AG04449 (cell line): ENCODE measurements around the gene TM4SF1.

Source experiments
- CTCF ChIA-PET: fragments of 350-600 bp; formaldehyde crosslinking; extraction: SDS; loops from one replicate; lab custom pipeline; 2021; ENCODE audit warnings: antibody characterized with exemption; lab: Yijun Ruan, JAX
- POLR2A ChIA-PET: fragments of 400-600, 350-600 bp; formaldehyde crosslinking; extraction: SDS; loops from one replicate; lab custom pipeline; 2020; ENCODE audit warnings: antibody characterized with exemption, inconsistent platforms; lab: Yijun Ruan, JAX
- DNase-seq: peaks from one replicate; pipeline ENCODE4 v3.0.0-alpha.2; 2010; ENCODE audit warnings: low read depth, low spot score
- H3K4me3 ChIP-seq: 2 replicates; pipeline ENCODE4 v1.5.1; 2011; ENCODE audit warnings: low read depth, mild to moderate bottlenecking, control low read depth, low read length
- TF ChIP-seq, protein P1 (sequence below): IDR thresholded peaks from one replicate; pipeline ENCODE4 v1.5.1; 2011; ENCODE audit warnings: mild to moderate bottlenecking, moderate library complexity, low read length, control low read depth, inconsistent platforms; ENCODE audit not compliant: insufficient read depth; ENCODE audit errors: missing control alignments

Gene TM4SF1

GRCh38 chr3:149377408-149378364, at the start of gene TM4SF1:
Gene TM4SF1 (minus strand): TSS chr3:149377649. CDS start chr3:149377547, 102 bp downstream.
- TF ChIP-seq, protein P1, sequence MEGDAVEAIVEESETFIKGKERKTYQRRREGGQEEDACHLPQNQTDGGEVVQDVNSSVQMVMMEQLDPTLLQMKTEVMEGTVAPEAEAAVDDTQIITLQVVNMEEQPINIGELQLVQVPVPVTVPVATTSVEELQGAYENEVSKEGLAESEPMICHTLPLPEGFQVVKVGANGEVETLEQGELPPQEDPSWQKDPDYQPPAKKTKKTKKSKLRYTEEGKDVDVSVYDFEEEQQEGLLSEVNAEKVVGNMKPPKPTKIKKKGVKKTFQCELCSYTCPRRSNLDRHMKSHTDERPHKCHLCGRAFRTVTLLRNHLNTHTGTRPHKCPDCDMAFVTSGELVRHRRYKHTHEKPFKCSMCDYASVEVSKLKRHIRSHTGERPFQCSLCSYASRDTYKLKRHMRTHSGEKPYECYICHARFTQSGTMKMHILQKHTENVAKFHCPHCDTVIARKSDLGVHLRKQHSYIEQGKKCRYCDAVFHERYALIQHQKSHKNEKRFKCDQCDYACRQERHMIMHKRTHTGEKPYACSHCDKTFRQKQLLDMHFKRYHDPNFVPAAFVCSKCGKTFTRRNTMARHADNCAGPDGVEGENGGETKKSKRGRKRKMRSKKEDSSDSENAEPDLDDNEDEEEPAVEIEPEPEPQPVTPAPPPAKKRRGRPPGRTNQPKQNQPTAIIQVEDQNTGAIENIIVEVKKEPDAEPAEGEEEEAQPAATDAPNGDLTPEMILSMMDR, result no peak
- ChIA-PET CTCF (interaction anchor here (0.8 to 1.1 kb wide), 5 partner anchors 10 to 422 kb away, joined by 3 to 4 read pairs (median 3); no protein-coding TSS in a partner anchor), POLR2A (no interaction called here)
- H3K4me3 ChIP-seq, result peak within 1 kb of the TSS; percentile 42
- DNase-seq, result no peak

GRCh38 chr3:149426325-149426724, 48.9 kb upstream of the TM4SF1 start:
- DNase-seq, result no peak
- ChIA-PET POLR2A (no interaction called here), CTCF (interaction anchor here (1.5 kb wide), 1 partner anchor 73 kb away, joined by 3 read pairs; no protein-coding TSS in a partner anchor)
- H3K4me3 ChIP-seq, result no peak overlapping the region
- TF ChIP-seq, protein P1, result no peak

DNA sequence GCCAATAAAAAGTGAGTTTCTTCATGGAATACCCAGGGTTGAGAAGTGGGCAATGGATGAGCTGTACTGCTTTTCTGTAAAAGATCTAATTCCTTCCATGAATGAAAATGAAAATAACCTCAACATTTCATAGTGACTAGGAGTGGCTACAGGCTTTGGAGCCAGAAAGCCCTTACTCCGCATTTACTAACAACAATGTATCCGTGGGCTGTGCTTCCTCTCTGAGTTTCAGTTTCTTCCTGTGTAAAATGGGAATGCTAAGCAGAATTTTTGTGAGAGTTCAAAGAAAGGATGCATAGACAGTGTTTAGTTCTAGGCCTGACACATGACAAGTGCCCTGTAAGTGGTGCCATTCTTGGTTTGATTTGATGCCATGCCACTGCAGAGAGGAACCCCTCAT, 47.5 kb upstream of the TM4SF1 start:
- ChIA-PET CTCF (no interaction called here), POLR2A (no interaction called here)
- DNase-seq, result no peak
- TF ChIP-seq, protein P1, result no peak
- H3K4me3 ChIP-seq, result no peak overlapping the region

DNA sequence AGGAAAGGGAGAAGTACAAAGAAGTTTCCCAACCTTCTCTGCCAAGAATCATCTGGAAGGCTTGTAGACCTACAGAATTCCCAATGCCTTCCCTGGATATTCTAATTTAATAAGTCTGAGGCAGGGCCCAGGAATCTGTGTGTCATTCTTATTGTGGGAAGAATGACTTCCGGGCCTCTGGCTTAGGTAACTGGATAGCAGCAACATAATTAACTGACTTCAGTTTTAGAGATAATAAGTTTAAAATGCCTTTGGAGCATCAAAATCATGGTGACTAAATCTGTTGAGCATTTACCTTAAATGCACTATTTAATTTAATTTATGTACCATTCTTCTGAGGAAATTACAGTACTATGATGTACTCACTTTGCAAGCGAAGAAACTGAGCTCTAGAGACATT, 44.3 kb upstream of the TM4SF1 start:
- no peak for DNase-seq
- ChIA-PET CTCF (interaction anchor here (0.7 kb wide), 1 partner anchor 86 kb away, joined by 5 read pairs; no protein-coding TSS in a partner anchor), POLR2A (no interaction called here)
- no peak overlapping the region for H3K4me3 ChIP-seq
- TF ChIP-seq, protein P1, result no peak

- H3K4me3 ChIP-seq, result no peak overlapping the region
- TF ChIP-seq, protein P1, result no peak
- ChIA-PET CTCF (interaction anchor here (1.2 kb wide), 1 partner anchor 29 kb away, joined by 3 read pairs; no protein-coding TSS in a partner anchor), POLR2A (no interaction called here)
- no peak for DNase-seq
Measured at GRCh38 chr3:149419816-149420215, 42.4 kb upstream of the TM4SF1 start.

- CTCF ChIA-PET, result interaction anchor here (1.1 kb wide), 1 partner anchor 9 kb away, joined by 3 read pairs; no protein-coding TSS in a partner anchor
Measured at GRCh38 chr3:149417727-149418126, 40.3 kb upstream of the TM4SF1 start.

More at GRCh38 chr3:149417727-149418126, 40.3 kb upstream of the TM4SF1 start:
- no peak overlapping the region for H3K4me3 ChIP-seq
- no peak for DNase-seq
- TF ChIP-seq, protein P1, result no peak
- POLR2A ChIA-PET, result no interaction called here
